Small intestine (tissue), 7 donors: ENCODE measurements around the gene GALNS. TPM values are rescaled to one million over a fixed set of nuclear protein-coding genes. Genes with fewer than 3 reads are reported as not detected.

Experiments used
- DNase-seq, 2 donors: peaks; one replicate each; pipeline versions ENCODE4 v3.0.0 to v3.0.0-alpha.2; 2013
- FAIRE-seq: peaks from 2 replicates; lab custom pipeline; 2012; peaks lifted over from hg19 to GRCh38; lab: Jason Lieb, UNC
- H3K27ac ChIP-seq, 3 donors: one replicate each; pipeline ENCODE4 v1.5.1; 2013; ENCODE audit warnings: low read length in 2 of 3, mild to moderate bottlenecking in 2 of 3, control low read depth in 1 of 3, inconsistent platforms in 1 of 3, low read depth in 1 of 3, moderate library complexity in 1 of 3
- H3K27me3 ChIP-seq, 3 donors: one replicate each; pipeline ENCODE4 v1.6.1; 2013; ENCODE audit warnings: low read length in 3 of 3, inconsistent platforms in 1 of 3; ENCODE audit not compliant: control insufficient read depth in 3 of 3, insufficient read depth in 3 of 3
- H3K36me3 ChIP-seq, 3 donors: one replicate each; pipeline ENCODE4 v1.6.1; 2013; ENCODE audit warnings: low read length in 3 of 3, inconsistent platforms in 1 of 3, low read depth in 1 of 3, mild to moderate bottlenecking in 1 of 3, moderate library complexity in 1 of 3; ENCODE audit not compliant: control insufficient read depth in 3 of 3, insufficient read depth in 2 of 3
- H3K4me1 ChIP-seq, 3 donors: one replicate each; pipeline ENCODE4 v1.6.1; 2013; ENCODE audit warnings: low read length in 2 of 3, inconsistent platforms in 1 of 3, low read depth in 1 of 3, mild to moderate bottlenecking in 1 of 3, moderate library complexity in 1 of 3; ENCODE audit not compliant: control insufficient read depth in 3 of 3, insufficient read depth in 2 of 3
- H3K4me3 ChIP-seq, 3 donors: one replicate each; pipeline ENCODE4 v1.5.1; 2013; ENCODE audit warnings: low read length in 3 of 3, control low read depth in 1 of 3, inconsistent platforms in 1 of 3, low read depth in 1 of 3, mild to moderate bottlenecking in 1 of 3, moderate library complexity in 1 of 3
- H3K9me3 ChIP-seq, 2 donors: one replicate each; pipeline ENCODE4 v1.6.1; 2013; ENCODE audit warnings: low read depth in 1 of 2, low read length in 1 of 2; ENCODE audit not compliant: control insufficient read depth in 2 of 2, insufficient read depth in 1 of 2
- WGBS, 3 donors: extraction: QIAGEN DNeasy Blood & Tissue Kit; methylation state at CpG; one replicate each; pipeline ENCODE4 v1.1.7; 2013; 5-methylcytosine and 5-hydroxymethylcytosine counted together
- polyA plus RNA-seq, 4 donors: library from polyadenylated mRNA; stranded (reverse) in 3 of 4; unstranded in 1 of 4; fragments of 200-250 nt in 3 of 4; fragments of 120-200 nt in 1 of 4; gene quantifications; one replicate each; pipeline versions ENCODE4 v1.2.1 to v1.2.3, GENCODE V29; 2013
- donor health status: healthy with polysubstance abuse.
- donor health status: control.
- donor health status: control.
- donor health status: Bipolar disorder and iron deficiency.
- donor health status: healthy.

The GALNS gene
- polyA plus RNA-seq, 4 donors, result 28.3 to 35.4 (median 32.7) TPM

DNA sequence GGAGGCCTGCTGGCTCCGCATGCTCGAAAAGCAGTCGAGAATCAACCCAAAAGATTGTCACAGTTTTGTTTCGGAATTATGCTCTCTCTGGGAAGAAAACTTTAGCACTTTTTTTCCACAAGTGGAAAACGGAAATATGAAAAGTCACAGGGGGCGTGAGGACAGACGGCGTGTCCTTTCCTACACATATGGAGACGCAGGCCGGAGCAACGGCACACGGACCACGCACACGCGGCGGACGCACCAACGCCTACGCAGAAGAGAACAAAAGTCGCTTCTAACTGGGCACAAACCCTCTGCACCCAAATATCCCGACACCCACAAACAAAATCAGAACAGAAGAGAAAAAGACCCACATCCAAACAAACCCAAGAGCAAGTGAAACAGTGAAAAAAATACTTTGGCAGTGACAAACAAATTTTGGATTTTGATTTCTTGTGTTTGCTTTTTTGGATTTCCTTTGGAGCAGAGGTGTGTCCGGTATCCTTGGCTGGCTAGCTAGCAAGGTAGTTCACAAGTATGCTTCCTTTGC lies 19.0 kb upstream of the GALNS start:
- DNase-seq, result no peak

GRCh38 chr16:88874938-88875599 lies 18.3 kb upstream of the GALNS start:
- peaks cover 0 to 11% (median 0%) of the 10 kb centered on the region in 3 donors for H3K36me3 ChIP-seq
- no peak overlapping the region for H3K4me3 ChIP-seq
- no peak overlapping the region for H3K27ac ChIP-seq
- H3K9me3 ChIP-seq, result no peaks in the 10 kb centered on the region
- 88 to 90% (median 88%) methylated on average over 34 of the region's 34 CpGs for WGBS, 3 donors
- H3K27me3 ChIP-seq, result peaks cover 0 to 16% (median 0%) of the 10 kb centered on the region in 3 donors
- FAIRE-seq (no peak), DNase-seq (no peak)
- no peaks in the 10 kb centered on the region for H3K4me1 ChIP-seq

More for the DNA sequence above, 19.0 kb upstream of the GALNS start:
- 92 to 94% (median 93%) methylated on average over 22 of the region's 22 CpGs for WGBS, 3 donors
- Histone ChIP-seq H3K27me3 (peaks cover 0 to 16% (median 0%) of the 10 kb centered on the region in 3 donors), H3K36me3 (peaks cover 0 to 13% (median 0%) of the 10 kb centered on the region in 3 donors), H3K9me3 (no peaks in the 10 kb centered on the region), H3K4me3 (no peak overlapping the region), H3K27ac (no peak overlapping the region), H3K4me1 (peaks cover 0 to 5% (median 0%) of the 10 kb centered on the region in 3 donors)
- no peak for FAIRE-seq

GRCh38 chr16:88872650-88873331 lies 16.0 kb upstream of the GALNS start:
- FAIRE-seq (no peak), DNase-seq (no peak)
- Histone ChIP-seq H3K27me3 (peaks cover 1 to 18% (median 5%) of the 10 kb centered on the region in 3 donors), H3K9me3 (no peaks in the 10 kb centered on the region), H3K4me3 (no peak overlapping the region), H3K4me1 (no peaks in the 10 kb centered on the region), H3K36me3 (no peaks in the 10 kb centered on the region), H3K27ac (no peak overlapping the region)
- WGBS, 3 donors, result 65 to 69% (median 69%) methylated on average over 25 of the region's 25 CpGs

DNA sequence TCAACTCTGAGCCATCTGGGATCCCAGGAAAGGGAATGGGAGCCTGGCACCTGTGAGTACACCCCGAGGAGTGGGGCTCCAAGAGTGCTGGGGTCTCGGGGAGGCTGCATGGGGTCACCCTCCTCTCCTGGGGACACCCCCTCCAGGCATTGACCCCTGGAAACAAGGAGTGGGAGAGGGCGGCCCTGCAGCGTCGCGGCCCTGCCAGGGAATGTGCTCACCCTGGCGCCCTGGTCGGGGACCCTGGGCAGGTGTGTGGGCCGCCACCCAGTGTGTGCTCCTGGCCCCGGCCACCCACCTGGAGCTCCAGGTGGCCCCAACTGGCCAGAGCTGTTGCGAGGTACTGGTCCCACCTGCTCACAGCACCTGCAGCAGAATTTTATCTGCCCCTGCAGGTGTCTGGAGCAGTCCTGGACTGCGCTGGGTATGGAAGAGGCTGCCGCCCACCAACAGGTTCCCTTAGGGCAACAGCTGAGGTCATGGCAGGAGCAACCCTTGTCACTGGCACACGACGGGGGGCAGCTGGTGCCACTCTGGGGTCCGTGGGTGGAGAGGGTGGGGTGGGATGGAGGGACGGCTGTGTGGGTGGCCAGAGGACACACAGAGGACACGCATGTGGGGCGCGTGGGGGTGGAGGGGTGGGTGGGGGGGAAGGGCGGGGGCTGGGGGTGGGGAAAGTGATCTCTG lies 15.1 kb upstream of the GALNS start:
- H3K9me3 ChIP-seq, result no peaks in the 10 kb centered on the region
- 54 to 70% (median 55%) methylated on average over 12 to 21 of the region's 21 CpGs for WGBS, 3 donors
- H3K27ac ChIP-seq, result no peak overlapping the region
- no peaks in the 10 kb centered on the region for H3K36me3 ChIP-seq
- FAIRE-seq (no peak), DNase-seq (no peak)
- H3K4me1 ChIP-seq, result no peaks in the 10 kb centered on the region
- H3K4me3 ChIP-seq, result no peak overlapping the region
- H3K27me3 ChIP-seq, result peaks cover 4 to 18% (median 5%) of the 10 kb centered on the region in 3 donors

- H3K4me1 ChIP-seq, result no peaks in the 10 kb centered on the region
- H3K4me3 ChIP-seq, result no peak overlapping the region
- no peaks in the 10 kb centered on the region for H3K9me3 ChIP-seq
- no peaks in the 10 kb centered on the region for H3K36me3 ChIP-seq
- FAIRE-seq (no peak), DNase-seq (no peak)
- WGBS, 3 donors, result 11 to 27% (median 18%) methylated on average over 8 of the region's 8 CpGs
- H3K27ac ChIP-seq, result no peak overlapping the region
- H3K27me3 ChIP-seq, result peaks cover 4 to 18% (median 5%) of the 10 kb centered on the region in 3 donors
Measured at GRCh38 chr16:88871349-88871702, 14.6 kb upstream of the GALNS start.

- FAIRE-seq (no peak), DNase-seq (no peak)
- H3K9me3 ChIP-seq, result no peaks in the 10 kb centered on the region
- peaks cover 4 to 18% (median 5%) of the 10 kb centered on the region in 3 donors for H3K27me3 ChIP-seq
- no peaks in the 10 kb centered on the region for H3K4me1 ChIP-seq
- 26 to 41% (median 37%) methylated on average over 35 to 37 of the region's 37 CpGs for WGBS, 3 donors
- no peak overlapping the region for H3K27ac ChIP-seq
- no peaks in the 10 kb centered on the region for H3K36me3 ChIP-seq
- H3K4me3 ChIP-seq, result no peak overlapping the region
Measured at GRCh38 chr16:88870608-88871348, 14.0 kb upstream of the GALNS start.

DNA sequence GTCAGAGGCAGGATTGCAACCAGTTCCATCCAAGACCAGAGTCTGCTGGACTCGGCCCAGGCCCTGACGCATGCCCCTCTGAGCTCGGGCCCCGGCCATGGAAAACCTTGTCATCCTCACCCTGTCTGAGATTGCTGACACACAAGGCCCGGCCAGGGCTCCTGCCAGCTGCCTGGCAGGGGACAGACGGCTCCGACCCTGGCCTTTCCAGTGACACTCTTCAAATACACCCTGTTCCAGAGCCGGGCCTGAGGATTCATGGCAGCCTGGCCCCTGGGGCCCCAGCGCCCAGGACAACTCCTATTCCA lies 12.9 kb upstream of the GALNS start:
- Histone ChIP-seq H3K4me3 (no peak overlapping the region), H3K4me1 (no peaks in the 10 kb centered on the region), H3K27me3 (peaks cover 4 to 18% (median 5%) of the 10 kb centered on the region in 3 donors), H3K9me3 (no peaks in the 10 kb centered on the region), H3K36me3 (no peaks in the 10 kb centered on the region), H3K27ac (no peak overlapping the region)
- WGBS, 3 donors, result 69 to 90% (median 73%) methylated on average over 9 of the region's 9 CpGs
- FAIRE-seq (no peak), DNase-seq (no peak)
